ENCODE measurements around the gene ANKMY1. TPM values are rescaled to one million over a fixed set of nuclear protein-coding genes. Genes with fewer than 3 reads are reported as not detected.

ANKMY1 gene
- total RNA-seq, 1 donor from 2014 or later, result 8.9 TPM

- peak; percentile 57 for ATAC-seq
These were observed 37.4 kb downstream of the ANKMY1 start for GRCh38 chr2:240520130-240520973.

DNA sequence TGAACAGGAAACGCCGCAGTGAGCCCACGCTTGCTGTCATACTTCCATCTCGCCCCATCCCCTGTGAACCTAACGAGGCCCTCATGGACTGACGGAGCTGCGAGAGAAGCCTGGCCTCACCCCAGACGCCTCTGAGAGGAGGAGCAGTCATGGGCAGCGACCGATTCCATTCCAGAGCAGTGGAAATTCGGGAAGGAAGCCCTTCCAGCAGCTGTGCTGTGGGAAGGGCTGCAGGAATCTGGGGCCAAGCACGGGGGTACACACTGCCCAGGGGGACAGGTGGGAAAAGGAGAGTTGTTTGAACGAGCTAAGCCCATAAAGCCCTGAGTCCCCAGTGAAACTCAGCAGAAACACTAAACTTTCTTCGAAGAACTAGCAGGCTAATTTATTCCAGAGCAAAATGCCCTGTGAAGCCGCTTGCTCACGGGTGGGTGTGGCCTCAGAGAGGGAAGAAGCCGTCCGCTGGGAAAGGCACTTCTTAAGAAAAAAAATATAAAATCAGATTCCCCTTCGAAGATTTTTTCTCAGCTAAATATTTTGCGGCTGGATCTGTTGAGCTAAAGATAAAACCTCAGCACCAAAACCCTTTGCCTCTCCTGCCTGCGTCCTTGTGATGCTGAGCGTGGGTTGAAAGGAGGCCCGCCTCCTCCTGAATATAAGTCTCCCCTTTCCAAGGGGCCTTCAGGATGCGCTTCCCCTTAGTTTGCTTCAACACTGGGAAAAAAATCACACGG is 38.2 kb downstream of the ANKMY1 start:
- no peak for ATAC-seq

DNA sequence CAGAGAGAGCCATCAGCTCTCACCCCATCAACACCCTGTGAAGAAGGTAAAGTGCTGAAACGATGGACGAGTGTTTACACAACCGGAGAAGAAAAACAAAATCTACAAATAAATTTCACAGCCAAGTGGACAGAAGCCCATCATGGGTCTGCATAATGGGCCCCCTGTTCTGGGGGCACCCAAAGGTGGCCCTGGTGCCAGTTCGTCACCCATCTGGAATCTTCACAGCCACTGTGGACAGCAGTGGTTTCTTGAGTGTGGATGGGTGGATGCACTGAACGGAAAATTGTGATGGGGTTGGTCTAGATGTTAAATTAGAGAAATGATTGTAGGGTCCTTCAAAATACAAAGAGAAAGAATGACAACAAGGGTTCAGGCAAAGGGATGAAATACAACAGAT is 38.8 kb downstream of the ANKMY1 start:
- no peak for ATAC-seq

- no peak for ATAC-seq
These were observed 40.4 kb downstream of the ANKMY1 start for GRCh38 chr2:240517342-240517741.

GRCh38 chr2:240514631-240515030 is 43.2 kb downstream of the ANKMY1 start:
- peak; percentile 58 for ATAC-seq

GRCh38 chr2:240513549-240514287 is 44.1 kb downstream of the ANKMY1 start:
- ATAC-seq, result peak; percentile 95

DNA sequence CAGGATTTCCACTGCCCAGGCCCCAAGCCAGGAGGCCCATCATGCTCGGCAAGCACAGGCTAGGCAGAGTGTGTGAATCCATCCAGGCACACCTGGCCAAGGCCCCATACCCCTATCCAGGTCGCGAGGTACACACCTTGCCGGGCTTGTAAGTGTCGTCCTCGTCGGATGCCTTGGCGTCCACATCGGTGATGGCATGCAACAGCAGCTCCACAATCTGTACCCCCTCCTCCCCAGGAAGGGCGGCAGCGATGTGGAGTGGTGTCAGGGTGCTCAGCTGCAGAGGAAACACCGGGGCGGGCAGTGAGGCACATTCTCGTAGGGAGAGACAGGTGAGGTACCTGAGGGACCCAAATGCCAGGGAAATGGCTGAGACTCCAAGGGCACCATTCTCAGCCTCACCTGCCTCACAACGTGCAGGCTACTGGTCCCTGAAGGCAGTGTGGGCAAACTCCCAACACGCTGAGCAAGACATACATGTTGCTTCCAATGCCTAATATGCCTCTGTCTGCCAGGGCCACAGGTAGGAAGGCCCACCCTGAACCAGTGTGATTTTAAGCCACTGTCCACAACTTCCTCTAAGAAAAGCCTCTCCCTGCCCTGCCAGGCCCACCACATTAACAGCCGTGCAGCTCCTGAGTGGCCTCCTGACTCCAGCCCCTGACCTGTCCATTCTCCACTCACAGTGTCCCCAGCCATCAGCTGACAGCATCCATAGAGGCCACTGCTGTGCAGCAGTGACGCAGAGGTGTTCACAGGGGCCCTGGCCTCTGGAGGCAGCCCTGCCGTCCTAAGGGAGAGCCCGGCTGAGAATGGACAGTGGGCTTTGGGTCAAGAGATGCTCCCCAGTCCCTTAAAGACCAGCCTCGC is 44.9 kb downstream of the ANKMY1 start:
- ATAC-seq, result no peak

DNA sequence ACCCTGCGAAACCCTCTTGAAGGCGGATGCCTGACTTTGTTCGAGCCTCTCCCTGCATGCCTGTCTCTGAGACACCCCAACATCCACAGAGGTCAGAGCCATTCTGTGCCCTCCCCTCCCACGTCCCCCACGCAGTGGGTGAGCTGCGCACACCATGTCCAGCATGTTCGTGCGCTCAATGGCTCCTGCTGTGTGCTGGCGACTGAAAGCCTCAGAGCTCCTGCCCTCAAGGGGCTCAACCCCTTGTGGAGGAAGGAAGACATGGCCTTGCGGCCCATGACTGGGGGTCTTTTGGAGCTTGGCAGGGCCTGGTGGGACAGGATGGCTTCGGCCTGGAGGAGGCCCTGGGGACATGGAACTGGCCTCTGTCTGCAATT is 45.7 kb downstream of the ANKMY1 start:
- ATAC-seq, result no peak

- no peak for ATAC-seq
These were observed 46.3 kb downstream of the ANKMY1 start for GRCh38 chr2:240511351-240512108.

DNA sequence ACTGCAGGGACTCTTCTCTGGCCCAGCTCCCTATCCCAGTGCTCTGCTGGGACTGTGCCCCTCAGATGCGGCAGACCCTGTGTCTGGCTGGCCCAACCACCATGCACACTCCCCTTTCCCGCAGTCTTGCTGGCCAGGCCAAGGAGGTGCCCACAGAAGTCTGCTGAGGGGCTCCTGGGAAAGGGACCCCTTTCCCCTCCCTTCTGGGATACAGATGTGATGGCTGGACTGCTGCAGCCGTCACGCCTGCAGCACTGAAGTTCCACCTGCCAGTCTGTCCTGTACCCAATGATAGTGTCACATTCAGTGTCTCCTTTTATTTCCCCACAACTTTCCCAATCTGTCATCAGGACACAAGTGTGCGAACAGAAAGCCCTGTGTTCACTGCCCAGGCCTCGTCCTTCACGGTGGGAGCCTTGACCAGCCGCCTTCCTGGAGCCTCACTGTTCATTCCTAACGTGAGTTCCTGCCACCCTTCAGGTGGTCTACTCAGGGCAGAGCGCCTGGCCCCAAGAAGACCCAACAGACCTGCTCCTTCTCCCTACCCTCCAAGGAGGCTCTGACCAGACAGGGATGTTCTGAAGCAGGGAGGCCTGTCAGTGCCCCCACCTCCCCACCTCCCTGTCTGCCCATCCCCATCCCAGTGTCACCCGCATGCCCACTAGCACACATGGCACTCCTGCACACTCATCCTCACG is 47.1 kb downstream of the ANKMY1 start:
- no peak for ATAC-seq

DNA sequence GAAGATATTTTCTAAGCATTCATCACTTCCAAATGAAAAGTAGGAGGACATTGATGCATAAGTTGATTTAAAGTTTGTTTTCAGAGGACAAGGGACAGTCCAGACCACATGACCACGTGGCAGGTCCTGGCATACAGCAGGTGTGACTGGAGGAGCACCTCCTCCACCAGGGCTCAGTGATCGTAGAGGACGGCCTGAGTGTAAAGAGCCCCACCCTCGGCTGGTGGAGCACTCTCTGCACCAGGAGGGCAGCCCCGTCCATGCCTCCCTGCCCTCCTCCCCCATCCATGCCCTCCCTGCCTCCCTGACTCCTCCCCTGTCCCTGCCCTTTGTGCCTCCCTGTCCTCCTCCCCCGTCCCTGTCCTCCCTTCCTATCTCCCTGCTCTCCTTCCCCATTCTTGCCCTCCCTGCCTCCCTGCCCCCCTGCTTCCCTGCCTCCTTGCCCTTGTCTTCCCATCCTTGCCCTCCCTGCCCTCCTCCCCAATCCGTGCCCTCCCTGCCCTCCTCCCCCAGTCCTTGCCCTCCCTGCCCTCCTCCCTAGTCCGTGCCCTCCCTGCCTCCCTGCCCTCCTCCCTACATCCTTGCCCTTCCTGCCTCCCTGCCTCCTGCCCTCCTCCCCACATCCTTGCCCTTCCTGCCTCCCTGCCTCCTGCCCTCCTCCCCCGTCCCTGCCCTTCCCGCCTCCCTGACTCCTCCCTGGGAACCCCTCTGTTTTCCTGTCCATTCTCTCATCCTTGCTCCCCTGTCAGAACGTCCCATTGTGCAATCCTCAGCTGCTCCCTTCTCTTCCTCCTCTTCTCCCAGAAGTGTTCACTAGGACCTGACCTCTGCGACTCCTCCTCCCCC is 47.9 kb downstream of the ANKMY1 start:
- ATAC-seq, result no peak

GRCh38 chr2:240508832-240509545 is 48.8 kb downstream of the ANKMY1 start:
- ATAC-seq, result no peak

DNA sequence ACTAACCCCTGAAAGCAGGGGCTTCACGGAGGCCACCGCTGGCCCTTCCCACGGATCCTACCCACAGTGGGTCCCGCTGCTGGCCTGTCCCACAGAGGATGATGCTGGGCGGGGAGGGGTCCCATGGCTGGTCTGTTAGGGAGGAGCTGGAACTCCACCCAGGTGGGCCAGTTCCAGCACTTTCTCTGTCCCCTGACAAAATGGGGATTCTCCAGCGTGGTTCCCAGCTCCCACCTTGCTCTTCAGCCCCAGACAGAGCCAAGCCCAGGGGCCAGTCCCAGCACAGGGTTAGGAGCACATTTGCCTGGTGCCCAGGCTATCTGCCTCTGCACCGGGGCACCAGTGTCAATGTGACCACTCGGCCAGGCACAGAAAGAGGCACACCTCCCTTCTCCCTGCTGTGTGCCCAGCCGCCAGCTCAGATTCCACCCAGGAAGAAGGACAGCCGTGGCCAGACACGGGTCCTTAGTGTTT is 50.0 kb downstream of the ANKMY1 start:
- peak; percentile 5 for ATAC-seq

DNA sequence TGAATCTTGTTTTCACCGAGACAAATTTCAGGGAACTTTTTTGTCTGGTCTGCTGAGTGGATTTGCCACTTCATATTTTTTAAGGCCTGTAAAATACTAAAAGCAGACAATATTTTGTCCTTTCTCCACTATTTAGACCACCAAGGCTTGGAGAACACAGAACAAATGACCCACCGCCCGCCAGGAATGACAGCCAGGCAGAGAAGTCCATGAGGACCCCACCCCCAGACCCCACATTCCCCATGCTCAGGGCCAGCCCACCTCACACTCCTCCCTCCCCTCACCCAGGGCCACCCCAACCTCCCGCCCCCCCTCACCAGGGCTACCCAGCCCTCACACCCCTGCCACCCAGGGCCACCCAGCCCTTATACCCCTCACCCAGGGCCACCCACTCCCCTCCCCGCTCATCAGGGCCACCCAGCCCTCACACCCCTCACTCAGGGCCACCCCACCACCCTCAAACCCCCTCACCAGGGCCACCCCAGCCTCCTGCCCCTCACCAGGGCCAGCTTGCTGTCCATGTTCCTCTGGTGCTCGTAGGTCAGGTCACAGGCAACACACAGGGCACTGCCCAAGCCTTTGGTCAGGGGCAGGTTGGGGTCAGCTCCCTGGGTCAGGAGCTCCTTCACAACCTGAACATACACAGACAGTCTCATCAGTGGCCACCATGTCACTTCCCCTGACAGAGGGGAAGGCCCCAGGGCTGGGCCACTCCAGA is 50.6 kb downstream of the ANKMY1 start:
- ATAC-seq, result peak; percentile 8

DNA sequence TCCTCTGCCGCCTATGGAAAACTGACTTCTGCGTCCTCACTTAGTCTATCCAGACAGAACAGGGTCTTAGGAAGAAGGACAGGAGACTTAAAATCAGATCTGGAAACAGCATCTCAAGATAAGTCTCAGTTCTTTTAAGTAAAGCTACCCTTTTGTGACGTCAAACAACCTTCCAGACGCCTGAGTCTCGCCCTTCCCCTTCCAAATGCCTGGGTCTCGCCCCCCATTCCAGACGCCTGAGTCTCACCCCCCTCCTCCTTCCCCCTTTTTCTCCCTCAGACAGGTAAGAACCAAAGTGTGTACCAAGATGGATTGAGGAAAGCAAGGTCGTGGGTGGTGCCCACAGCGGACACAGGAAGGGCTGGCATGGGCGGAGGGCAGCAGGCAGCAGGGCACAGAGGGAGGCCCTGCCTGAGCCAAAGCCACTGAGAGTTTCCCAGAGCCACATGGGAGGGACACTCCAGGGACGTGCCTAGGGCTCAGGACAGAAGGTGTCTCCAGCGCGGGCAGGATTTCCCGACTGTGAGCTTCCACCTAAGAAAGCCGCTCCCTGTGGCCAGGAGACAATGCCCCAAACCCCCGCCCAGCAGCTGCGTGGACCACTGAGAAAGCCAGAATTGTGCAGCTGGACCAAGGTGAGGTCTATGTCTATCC is 51.3 kb downstream of the ANKMY1 start:
- ATAC-seq, result no peak

- ATAC-seq, result no peak
These were observed 51.9 kb downstream of the ANKMY1 start for GRCh38 chr2:240505910-240506309.

DNA sequence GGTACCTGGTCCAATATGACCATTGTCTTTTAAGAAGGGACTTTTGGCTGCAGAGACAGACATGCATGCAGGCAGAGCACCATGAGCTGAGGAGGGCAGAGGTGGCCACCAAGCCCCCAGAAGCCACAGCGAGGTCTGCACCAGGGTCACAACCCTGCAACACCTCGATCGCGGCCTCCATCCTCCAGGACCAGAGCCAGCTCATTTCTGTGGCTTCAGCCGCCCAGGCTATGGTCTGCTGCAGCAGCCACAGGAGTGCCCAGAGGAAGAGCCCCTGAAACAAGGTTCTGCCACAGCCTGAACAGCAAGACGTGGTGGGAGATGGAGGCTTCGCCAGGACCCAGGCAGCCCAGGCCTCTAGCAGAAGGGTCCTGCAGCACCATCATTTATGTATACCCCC is 53.9 kb downstream of the ANKMY1 start:
- no peak for ATAC-seq

- no peak for ATAC-seq
These were observed 54.4 kb downstream of the ANKMY1 start for GRCh38 chr2:240503375-240503774.
